Mesenchymal stem cell (in vitro differentiated cells and primary cell): ENCODE results near the gene PRICKLE2.

Source experiments
- DNase-seq: peaks from one replicate; pipeline ENCODE4 v3.0.0-alpha.2; 2013
- H2AFZ ChIP-seq: one replicate; pipeline ENCODE4 v1.6.1; 2013; ENCODE audit warnings: low read depth, mild to moderate bottlenecking, control low read depth, inconsistent platforms, low read length, moderate library complexity
- H2AK5ac ChIP-seq: 2 replicates; pipeline ENCODE4 v1.6.1; 2013; ENCODE audit warnings: low read length, moderate library complexity, mild to moderate bottlenecking, inconsistent platforms; ENCODE audit not compliant: severe bottlenecking
- H2BK120ac ChIP-seq: one replicate; pipeline ENCODE4 v1.6.1; 2013; ENCODE audit warnings: low read depth, mild to moderate bottlenecking, inconsistent platforms, low read length, moderate library complexity
- H2BK12ac ChIP-seq, 2 experiments: one replicate each; pipeline ENCODE4 v1.6.1; 2013; ENCODE audit warnings: inconsistent platforms in 2 of 2, low read length in 2 of 2, mild to moderate bottlenecking in 2 of 2, moderate library complexity in 2 of 2, control low read depth in 1 of 2
- H2BK15ac ChIP-seq: one replicate; pipeline ENCODE4 v1.6.1; 2013; ENCODE audit warnings: mild to moderate bottlenecking, low read depth, inconsistent platforms; ENCODE audit not compliant: poor library complexity, severe bottlenecking
- H2BK5ac ChIP-seq: 2 replicates; pipeline ENCODE4 v1.6.1; 2013; ENCODE audit warnings: low read depth, mild to moderate bottlenecking, low read length, control low read depth, inconsistent platforms; ENCODE audit not compliant: poor library complexity, severe bottlenecking
- H3K14ac ChIP-seq, 2 experiments: one replicate each; pipeline ENCODE4 v1.6.1; 2013; ENCODE audit warnings: inconsistent platforms in 2 of 2, low read length in 2 of 2, control low read depth in 1 of 2, mild to moderate bottlenecking in 1 of 2, moderate library complexity in 1 of 2
- H3K18ac ChIP-seq, 2 experiments: one replicate each; pipeline ENCODE4 v1.6.1; 2013; ENCODE audit warnings: inconsistent platforms in 2 of 2, low read length in 2 of 2, control low read depth in 1 of 2, low read depth in 1 of 2, mild to moderate bottlenecking in 1 of 2
- H3K23ac ChIP-seq, 2 experiments: one replicate each; pipeline ENCODE4 v1.6.1; 2013; ENCODE audit warnings: inconsistent platforms in 2 of 2, low read length in 2 of 2, mild to moderate bottlenecking in 2 of 2, moderate library complexity in 2 of 2, control low read depth in 1 of 2
- H3K27ac ChIP-seq: 2 replicates; pipeline ENCODE4 v1.5.1; 2013; ENCODE audit warnings: mild to moderate bottlenecking, moderate library complexity, low read length, control low read depth, inconsistent platforms; ENCODE audit not compliant: poor library complexity, severe bottlenecking
- H3K27me3 ChIP-seq, 2 experiments: 2 replicates each; pipeline versions ENCODE4 v1.6.1 to v1.7.0; 2013; ENCODE audit warnings: low read length in 2 of 2, mild to moderate bottlenecking in 2 of 2, moderate library complexity in 2 of 2, control low read depth in 1 of 2, inconsistent platforms in 1 of 2; ENCODE audit not compliant: control insufficient read depth in 1 of 2, insufficient read depth in 1 of 2
- H3K36me3 ChIP-seq, 2 experiments: 2 replicates each; pipeline versions ENCODE4 v1.6.1 to v1.7.0; 2013; ENCODE audit warnings: low read length in 2 of 2, control low read depth in 1 of 2, inconsistent platforms in 1 of 2, low read depth in 1 of 2, mild to moderate bottlenecking in 1 of 2; ENCODE audit not compliant: insufficient read depth in 2 of 2, control insufficient read depth in 1 of 2
- H3K4ac ChIP-seq, 2 experiments: one replicate each; pipeline ENCODE4 v1.6.1; 2013; ENCODE audit warnings: inconsistent platforms in 2 of 2, low read length in 2 of 2, mild to moderate bottlenecking in 2 of 2, moderate library complexity in 2 of 2, control low read depth in 1 of 2, low read depth in 1 of 2
- H3K4me1 ChIP-seq: 2 replicates; pipeline ENCODE4 v1.6.1; 2013; ENCODE audit warnings: low read depth, low read length, control low read depth; ENCODE audit not compliant: control insufficient read depth, insufficient read depth
- H3K4me2 ChIP-seq: 2 replicates; pipeline ENCODE4 v1.6.1; 2013; ENCODE audit warnings: low read length, mild to moderate bottlenecking, inconsistent platforms; ENCODE audit not compliant: poor library complexity, severe bottlenecking
- H3K4me3 ChIP-seq, 2 experiments: 2 replicates each; pipeline versions ENCODE4 v1.5.1 to v1.7.0; 2013; ENCODE audit warnings: low read length in 2 of 2, mild to moderate bottlenecking in 2 of 2, control low read depth in 1 of 2, low read depth in 1 of 2; ENCODE audit not compliant: insufficient read depth in 1 of 2
- H3K79me1 ChIP-seq: replicated peaks from 2 replicates; pipeline ENCODE4 v1.6.1; 2013; ENCODE audit warnings: mild to moderate bottlenecking, control low read depth, low read length, inconsistent platforms; ENCODE audit not compliant: poor library complexity, severe bottlenecking
- H3K9ac ChIP-seq: 2 replicates; pipeline ENCODE4 v1.7.0; 2013; ENCODE audit warnings: mild to moderate bottlenecking, low read length, moderate library complexity
- H3K9me3 ChIP-seq: 2 replicates; pipeline ENCODE4 v1.7.0; 2013; ENCODE audit warnings: mild to moderate bottlenecking, low read length; ENCODE audit not compliant: control insufficient read depth
- H4K8ac ChIP-seq: one replicate; pipeline ENCODE4 v1.6.1; 2013; ENCODE audit warnings: inconsistent platforms, mild to moderate bottlenecking, low read length, moderate library complexity
- H4K91ac ChIP-seq: one replicate; pipeline ENCODE4 v1.6.1; 2013; ENCODE audit warnings: mild to moderate bottlenecking, low read length, inconsistent platforms
- WGBS: methylation state at CpG from one replicate; pipeline ENCODE4 v1.1.7; 2013; ENCODE audit warnings: mixed read lengths; 5-methylcytosine and 5-hydroxymethylcytosine counted together

The PRICKLE2 gene

DNA sequence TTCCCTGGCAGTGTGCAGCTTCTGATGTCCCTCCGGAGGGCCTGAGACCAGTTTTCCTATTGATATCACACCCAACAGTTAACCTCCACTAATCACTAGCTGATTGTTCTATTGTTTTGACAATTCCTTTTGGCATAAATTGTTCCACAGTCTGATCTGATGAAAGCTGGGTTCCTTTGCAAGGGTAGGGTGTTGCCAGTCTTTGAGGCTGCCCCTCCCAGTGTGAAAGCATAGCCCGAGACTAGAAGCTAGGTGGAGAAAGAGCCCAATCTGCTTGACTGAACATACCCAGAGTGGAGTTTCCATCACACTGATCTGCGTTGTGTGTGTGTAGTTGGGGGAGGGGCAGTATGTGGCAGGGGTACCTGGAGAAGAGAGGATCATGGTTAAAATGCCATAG lies 10.3 kb upstream of the PRICKLE2 start:
- 100% methylated on average over 2 of the region's 3 CpGs for WGBS
- Histone ChIP-seq H2BK15ac (no peak overlapping the region), H3K9me3 (peaks cover 8% of the 10 kb centered on the region), H3K27ac (peak overlapping the region; percentile 41), H4K91ac (no peak overlapping the region), H3K23ac (no peak overlapping the region), H3K27me3 (no peaks in the 10 kb centered on the region), H3K4me2 (no peak overlapping the region), H3K36me3 (peaks cover 15 to 45% of the 10 kb centered on the region in 2 experiments), H2AK5ac (peak overlapping the region; percentile 72), H3K4me3 (no peak overlapping the region), H2BK12ac (no peak overlapping the region), H2BK120ac (no peak overlapping the region), H3K4ac (no peak overlapping the region), H3K14ac (no peak overlapping the region), H4K8ac (no peak overlapping the region), H3K9ac (no peak overlapping the region), H3K4me1 (peaks cover 11% of the 10 kb centered on the region), H2BK5ac (no peak overlapping the region), H2AFZ (no peak overlapping the region), H3K79me1 (peaks cover 11% of the 10 kb centered on the region), H3K18ac (no peak overlapping the region)
- no peak for DNase-seq

GRCh38 chr3:64234571-64234970 lies 9.3 kb upstream of the PRICKLE2 start:
- H3K9me3 ChIP-seq: peaks cover 8% of the 10 kb centered on the region
- no peak overlapping the region for H3K4ac ChIP-seq
- H3K23ac ChIP-seq: no peak overlapping the region
- H4K8ac ChIP-seq: no peak overlapping the region
- no peak overlapping the region for H3K9ac ChIP-seq
- 94% methylated on average over 2 of the region's 5 CpGs for WGBS
- H3K27ac ChIP-seq: no peak overlapping the region
- peaks cover 15 to 45% of the 10 kb centered on the region in 2 experiments for H3K36me3 ChIP-seq
- no peak overlapping the region for H4K91ac ChIP-seq
- H2BK5ac ChIP-seq: no peak overlapping the region
- H3K14ac ChIP-seq: no peak overlapping the region
- peaks cover 11% of the 10 kb centered on the region for H3K79me1 ChIP-seq
- no peak overlapping the region for H2BK12ac ChIP-seq
- H3K18ac ChIP-seq: no peak overlapping the region
- no peak overlapping the region for H2BK120ac ChIP-seq
- H3K4me2 ChIP-seq: no peak overlapping the region
- H2AFZ ChIP-seq: no peak overlapping the region
- H3K4me3 ChIP-seq: no peak overlapping the region
- H2BK15ac ChIP-seq: no peak overlapping the region
- no peak overlapping the region for H2AK5ac ChIP-seq
- H3K4me1 ChIP-seq: peaks cover 11% of the 10 kb centered on the region
- no peaks in the 10 kb centered on the region for H3K27me3 ChIP-seq
- DNase-seq: no peak

GRCh38 chr3:64232821-64233220 lies 7.6 kb upstream of the PRICKLE2 start:
- Histone ChIP-seq H2BK5ac (no peak overlapping the region), H3K27me3 (no peaks in the 10 kb centered on the region), H2BK12ac (no peak overlapping the region), H2AK5ac (no peak overlapping the region), H3K4me3 (no peak overlapping the region), H2BK120ac (no peak overlapping the region), H4K91ac (no peak overlapping the region), H3K36me3 (peaks cover 15 to 42% of the 10 kb centered on the region in 2 experiments), H3K4me1 (peaks cover 4% of the 10 kb centered on the region), H3K4ac (no peak overlapping the region), H3K9me3 (peaks cover 6% of the 10 kb centered on the region), H2AFZ (no peak overlapping the region), H3K27ac (no peak overlapping the region), H3K79me1 (peaks cover 11% of the 10 kb centered on the region), H3K18ac (no peak overlapping the region), H3K23ac (no peak overlapping the region), H3K9ac (no peak overlapping the region), H3K14ac (no peak overlapping the region), H3K4me2 (no peak overlapping the region), H4K8ac (no peak overlapping the region), H2BK15ac (no peak overlapping the region)
- 90% methylated on average over 4 of the region's 4 CpGs for WGBS
- no peak for DNase-seq

DNA sequence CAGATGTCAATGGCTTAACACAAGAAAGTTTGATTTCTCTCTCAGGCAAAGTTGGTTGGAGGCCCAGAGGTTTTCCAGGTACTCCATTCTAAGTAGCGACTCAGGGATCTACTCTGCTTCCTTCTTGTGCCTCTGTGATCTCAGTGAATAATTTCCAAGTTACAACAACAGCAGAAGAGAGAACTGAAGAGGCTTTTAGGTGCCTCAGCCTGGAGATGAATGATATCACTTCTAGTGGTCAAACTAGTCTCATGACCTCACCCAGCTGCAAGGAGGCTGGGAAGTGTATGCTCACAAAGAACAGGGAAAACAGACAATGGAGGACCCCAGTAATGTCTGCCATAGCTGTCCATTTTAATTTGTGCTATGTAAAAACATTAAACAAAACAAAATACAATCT lies 4.6 kb upstream of the PRICKLE2 start:
- Histone ChIP-seq H3K9ac (no peak overlapping the region), H3K36me3 (peaks cover 3 to 13% of the 10 kb centered on the region in 2 experiments), H2BK120ac (no peak overlapping the region), H3K4me1 (peaks cover 4% of the 10 kb centered on the region), H2BK5ac (no peak overlapping the region), H3K4me2 (no peak overlapping the region), H3K9me3 (no peaks in the 10 kb centered on the region), H3K27ac (peak overlapping the region; percentile 64), H2AFZ (no peak overlapping the region), H3K4ac (no peak overlapping the region), H3K14ac (no peak overlapping the region), H3K79me1 (peaks cover 5% of the 10 kb centered on the region), H4K91ac (no peak overlapping the region), H4K8ac (no peak overlapping the region), H2BK15ac (no peak overlapping the region), H2BK12ac (no peak overlapping the region), H2AK5ac (no peak overlapping the region), H3K27me3 (no peaks in the 10 kb centered on the region), H3K4me3 (no peak overlapping the region), H3K23ac (no peak overlapping the region), H3K18ac (no peak overlapping the region)
- WGBS: 100% methylated on average over 1 of the region's 1 CpG
- DNase-seq: peak; percentile 78
